ENCODE measurements around the gene ABCC12.
"Not testable (repeated sequence)": the region's sequence is repeated elsewhere in the genome, so short reads cannot be mapped to it uniquely, and the experiment has no call there.

Gene ABCC12

DNA sequence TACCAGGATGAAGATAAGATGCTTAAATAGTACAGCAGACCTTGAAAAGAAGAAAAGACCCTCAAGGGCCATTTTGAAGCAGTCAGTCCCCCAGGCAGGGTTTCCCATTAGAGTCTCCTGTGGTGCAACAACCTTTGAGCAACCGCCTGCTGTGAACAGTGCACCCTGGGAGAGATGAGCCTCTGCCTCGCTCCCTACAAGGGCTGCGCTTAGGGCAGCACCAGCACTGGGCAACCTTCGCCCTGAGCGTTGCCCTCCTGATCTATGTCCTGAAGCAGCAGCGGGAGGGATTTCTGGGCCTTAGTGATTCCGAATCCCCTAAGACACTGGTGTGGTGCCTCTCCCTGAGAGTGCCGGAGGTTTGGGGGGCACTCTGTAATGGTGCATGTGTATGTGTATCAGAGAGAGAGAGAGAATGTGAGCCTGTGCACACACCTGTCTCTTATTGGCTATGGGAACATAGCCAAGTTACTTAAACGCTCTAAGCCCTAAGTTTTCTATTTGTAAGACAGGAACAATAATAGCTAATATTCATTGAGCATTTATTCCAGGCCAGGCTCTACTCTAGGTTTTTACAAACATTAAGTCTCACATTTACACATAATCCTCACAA, 25.2 kb upstream of the ABCC12 start:
- TF ChIP-seq, protein P1, sequence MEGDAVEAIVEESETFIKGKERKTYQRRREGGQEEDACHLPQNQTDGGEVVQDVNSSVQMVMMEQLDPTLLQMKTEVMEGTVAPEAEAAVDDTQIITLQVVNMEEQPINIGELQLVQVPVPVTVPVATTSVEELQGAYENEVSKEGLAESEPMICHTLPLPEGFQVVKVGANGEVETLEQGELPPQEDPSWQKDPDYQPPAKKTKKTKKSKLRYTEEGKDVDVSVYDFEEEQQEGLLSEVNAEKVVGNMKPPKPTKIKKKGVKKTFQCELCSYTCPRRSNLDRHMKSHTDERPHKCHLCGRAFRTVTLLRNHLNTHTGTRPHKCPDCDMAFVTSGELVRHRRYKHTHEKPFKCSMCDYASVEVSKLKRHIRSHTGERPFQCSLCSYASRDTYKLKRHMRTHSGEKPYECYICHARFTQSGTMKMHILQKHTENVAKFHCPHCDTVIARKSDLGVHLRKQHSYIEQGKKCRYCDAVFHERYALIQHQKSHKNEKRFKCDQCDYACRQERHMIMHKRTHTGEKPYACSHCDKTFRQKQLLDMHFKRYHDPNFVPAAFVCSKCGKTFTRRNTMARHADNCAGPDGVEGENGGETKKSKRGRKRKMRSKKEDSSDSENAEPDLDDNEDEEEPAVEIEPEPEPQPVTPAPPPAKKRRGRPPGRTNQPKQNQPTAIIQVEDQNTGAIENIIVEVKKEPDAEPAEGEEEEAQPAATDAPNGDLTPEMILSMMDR (conservative IDR thresholded peaks at IDR 0.05; ENCODE audit: low read depth), result no peak
- H3K27ac ChIP-seq, result no peak overlapping the region
- DNase-seq (ENCODE audit: low spot score), result no peak
- ChIA-PET CTCF (interaction anchor here (0.7 kb wide), 1 partner anchor 1024 kb away, joined by 3 read pairs; no protein-coding TSS in a partner anchor), POLR2A (ENCODE audit: low non-redundant PET) (no interaction called here)

DNA sequence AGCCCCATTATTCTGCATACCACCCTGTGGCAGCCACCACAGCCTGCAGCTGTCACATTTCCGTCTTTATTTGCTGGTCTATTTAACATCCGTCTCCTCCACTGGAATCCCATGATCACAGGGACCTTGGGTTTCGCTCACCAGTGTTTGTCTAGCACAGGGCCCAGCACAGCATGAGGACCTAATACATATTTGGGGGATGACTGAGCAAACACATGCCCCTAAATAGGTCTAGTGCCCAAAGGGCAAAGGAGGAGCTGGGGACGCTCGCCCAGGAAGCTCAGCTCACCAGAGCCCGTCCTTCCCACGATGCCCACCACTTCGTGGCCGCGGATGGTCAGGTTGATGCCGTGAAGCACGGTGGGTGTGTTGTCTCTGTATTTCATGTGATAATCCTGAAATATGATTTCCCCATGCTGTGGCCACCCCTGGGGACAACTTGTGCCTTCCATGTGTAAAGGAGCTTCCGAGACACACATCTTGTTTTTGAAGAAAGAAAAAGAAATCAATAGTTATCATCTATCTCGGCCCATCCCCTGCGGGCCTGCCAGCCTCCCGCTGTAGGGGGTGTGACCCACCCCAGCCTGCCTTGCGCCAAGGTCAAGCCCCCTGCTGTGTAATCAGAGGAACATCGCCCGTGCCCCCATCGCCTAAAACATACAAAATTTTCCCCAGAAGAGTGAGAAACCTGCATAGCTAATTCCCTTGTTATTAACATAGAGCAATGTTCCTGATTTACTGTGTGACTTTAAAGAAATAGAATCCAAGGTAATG, 21.0 kb upstream of the ABCC12 start:
- no peak overlapping the region for H3K27ac ChIP-seq
- TF ChIP-seq, protein P1 (conservative IDR thresholded peaks at IDR 0.05; ENCODE audit: low read depth), result no peak
- no peak for DNase-seq (ENCODE audit: low spot score)
- POLR2A ChIA-PET (ENCODE audit: low non-redundant PET), result no interaction called here
- CTCF ChIA-PET, result interaction anchor here (1.0 kb wide), 1 partner anchor 10 kb away, joined by 3 read pairs; no protein-coding TSS in a partner anchor

DNA sequence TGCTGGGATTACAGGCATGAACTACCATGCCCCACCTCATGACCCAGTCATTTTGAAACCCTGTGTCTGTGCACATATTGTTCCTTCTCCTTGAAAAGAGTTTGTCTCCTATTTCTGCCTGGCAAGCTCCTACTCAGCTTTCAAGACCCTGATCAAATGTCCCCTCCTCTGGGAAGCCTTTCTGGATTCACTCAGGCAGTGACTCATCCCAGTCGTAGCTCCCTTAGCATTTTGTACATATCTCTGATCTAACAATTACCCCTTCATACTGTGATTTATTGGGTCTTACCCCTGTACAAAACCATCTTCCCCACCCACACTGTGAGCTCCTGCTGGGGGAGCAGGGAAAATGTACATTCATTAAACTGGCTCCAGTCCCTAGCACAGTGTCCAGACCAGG, 18.1 kb upstream of the ABCC12 start:
- ChIA-PET POLR2A (ENCODE audit: low non-redundant PET) (no interaction called here), CTCF (interaction anchor here (1.0 kb wide), 1 partner anchor 9 kb away, joined by 4 read pairs; no protein-coding TSS in a partner anchor)
- no peak for DNase-seq (ENCODE audit: low spot score)
- H3K27ac ChIP-seq, result no peak overlapping the region
- TF ChIP-seq, protein P1 (conservative IDR thresholded peaks at IDR 0.05; ENCODE audit: low read depth), result no peak

DNA sequence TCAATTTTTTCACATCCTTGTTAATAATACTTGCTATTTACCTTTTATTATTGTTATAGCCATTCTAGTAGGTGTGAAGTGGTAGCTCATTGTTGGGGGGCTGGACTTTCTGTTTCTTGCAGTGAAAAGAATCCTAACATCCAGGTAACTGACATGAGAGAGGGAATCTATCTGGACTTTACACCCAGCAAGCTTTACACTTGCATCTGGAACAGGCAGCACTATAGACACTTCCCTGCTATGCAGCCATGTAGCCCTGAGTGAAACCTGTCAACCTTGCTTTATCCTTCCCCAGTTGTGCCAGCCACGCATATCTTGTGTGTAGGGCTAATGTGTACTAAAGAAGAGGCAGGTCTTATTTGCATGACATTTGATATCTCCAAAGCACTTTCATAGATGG, 16.9 kb upstream of the ABCC12 start:
- TF ChIP-seq, protein P1 (conservative IDR thresholded peaks at IDR 0.05; ENCODE audit: low read depth), result no peak
- POLR2A ChIA-PET (ENCODE audit: low non-redundant PET), result no interaction called here
- H3K27ac ChIP-seq, result no peak overlapping the region
- DNase-seq (ENCODE audit: low spot score), result no peak
- CTCF ChIA-PET, result interaction anchor here (0.6 kb wide), 1 partner anchor 1263 kb away, joined by 3 read pairs; no protein-coding TSS in a partner anchor

DNA sequence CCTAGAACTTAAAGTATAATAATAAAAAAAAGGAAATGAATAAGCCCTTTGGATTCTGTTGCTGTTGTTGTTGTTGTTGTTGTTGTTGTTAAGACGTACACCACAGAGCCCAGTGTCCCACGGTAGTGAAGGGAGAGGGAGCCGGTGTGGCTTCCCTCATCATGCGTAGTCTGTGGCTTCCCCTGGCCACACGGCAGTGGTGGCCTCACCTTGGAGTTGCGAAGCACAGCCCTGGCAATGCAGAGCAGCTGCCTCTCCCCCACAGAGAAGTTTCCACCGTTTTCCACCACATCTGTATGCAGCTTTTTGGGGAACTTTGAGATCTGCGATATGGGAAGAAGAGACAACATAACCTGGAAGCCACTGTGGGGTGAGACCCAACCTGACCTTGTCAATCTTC, 14.1 kb upstream of the ABCC12 start:
- ChIA-PET POLR2A (ENCODE audit: low non-redundant PET) (interaction anchor here (0.6 kb wide), 1 partner anchor 414 kb away, joined by 3 read pairs; no protein-coding TSS in a partner anchor), CTCF (interaction anchor here (0.6 kb wide), 1 partner anchor 348 kb away, joined by 3 read pairs; no protein-coding TSS in a partner anchor)
- H3K27ac ChIP-seq, result no peak overlapping the region
- TF ChIP-seq, protein P1 (conservative IDR thresholded peaks at IDR 0.05; ENCODE audit: low read depth), result no peak
- no peak for DNase-seq (ENCODE audit: low spot score)

DNA sequence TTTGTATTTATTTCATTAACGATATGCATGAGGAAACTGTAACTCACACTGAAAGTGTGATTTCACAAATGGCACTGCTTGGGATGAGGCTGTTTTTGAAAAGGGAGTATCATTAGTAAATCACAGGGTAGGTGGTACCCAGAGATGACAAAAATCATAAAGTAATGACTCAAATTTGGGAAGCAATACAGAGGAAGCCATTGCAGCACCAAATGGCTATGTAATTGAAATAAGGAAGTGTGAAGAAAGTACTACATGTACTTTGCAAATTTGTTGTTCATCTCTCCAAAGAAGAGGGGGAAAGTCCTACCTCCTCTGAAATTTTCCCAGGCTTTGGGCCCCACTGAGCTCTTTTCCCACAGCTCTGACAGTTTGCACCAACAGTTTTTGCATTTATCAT, 12.3 kb upstream of the ABCC12 start:
- ChIA-PET POLR2A (ENCODE audit: low non-redundant PET) (no interaction called here), CTCF (no interaction called here)
- no peak for DNase-seq (ENCODE audit: low spot score)
- TF ChIP-seq, protein P1 (conservative IDR thresholded peaks at IDR 0.05; ENCODE audit: low read depth), result no peak
- no peak overlapping the region for H3K27ac ChIP-seq

DNA sequence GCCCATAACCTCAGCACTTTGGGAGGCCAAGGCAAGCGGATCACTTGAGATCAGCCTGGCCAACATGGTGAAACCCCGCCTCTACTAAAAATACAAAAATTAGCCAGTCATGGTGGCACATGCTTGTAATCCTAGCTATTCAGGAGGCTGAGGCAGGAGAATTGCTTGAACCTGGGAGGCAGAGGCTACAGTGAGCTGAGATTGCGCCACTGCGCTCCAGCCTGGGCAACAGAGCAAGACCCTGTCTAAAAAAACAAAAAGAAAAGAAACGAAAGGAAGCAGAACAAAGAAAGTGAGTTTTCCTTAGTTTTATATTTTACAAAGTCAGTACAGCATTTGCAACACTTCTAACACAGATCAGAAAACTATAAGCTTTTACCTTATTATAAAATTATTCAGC, 10.8 kb upstream of the ABCC12 start:
- ChIA-PET CTCF (interaction anchor here (1.0 to 2.6 kb wide), 3 partner anchors 9 to 1129 kb away, joined by 3 to 11 read pairs (median 3); no protein-coding TSS in a partner anchor), POLR2A (ENCODE audit: low non-redundant PET) (interaction anchor here (0.6 kb wide), 1 partner anchor 237 kb away, joined by 3 read pairs; no protein-coding TSS in a partner anchor)
- not testable (repeated sequence) for H3K27ac ChIP-seq; DNase-seq (ENCODE audit: low spot score)
